GM18867 (cell line): ENCODE results near the gene CST2.
"Not testable (repeated sequence)": the region's sequence is repeated elsewhere in the genome, so short reads cannot be mapped to it uniquely, and the experiment has no call there.

Experiments
- ATAC-seq: cut with Tn5 transposase; IDR thresholded peaks from one replicate; pipeline ENCODE4 v1.9.1; 2021; ENCODE audit warnings: mild to moderate bottlenecking, moderate library complexity; ENCODE audit not compliant: unreplicated experiment

The CST2 gene, protein sequence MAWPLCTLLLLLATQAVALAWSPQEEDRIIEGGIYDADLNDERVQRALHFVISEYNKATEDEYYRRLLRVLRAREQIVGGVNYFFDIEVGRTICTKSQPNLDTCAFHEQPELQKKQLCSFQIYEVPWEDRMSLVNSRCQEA

DNA sequence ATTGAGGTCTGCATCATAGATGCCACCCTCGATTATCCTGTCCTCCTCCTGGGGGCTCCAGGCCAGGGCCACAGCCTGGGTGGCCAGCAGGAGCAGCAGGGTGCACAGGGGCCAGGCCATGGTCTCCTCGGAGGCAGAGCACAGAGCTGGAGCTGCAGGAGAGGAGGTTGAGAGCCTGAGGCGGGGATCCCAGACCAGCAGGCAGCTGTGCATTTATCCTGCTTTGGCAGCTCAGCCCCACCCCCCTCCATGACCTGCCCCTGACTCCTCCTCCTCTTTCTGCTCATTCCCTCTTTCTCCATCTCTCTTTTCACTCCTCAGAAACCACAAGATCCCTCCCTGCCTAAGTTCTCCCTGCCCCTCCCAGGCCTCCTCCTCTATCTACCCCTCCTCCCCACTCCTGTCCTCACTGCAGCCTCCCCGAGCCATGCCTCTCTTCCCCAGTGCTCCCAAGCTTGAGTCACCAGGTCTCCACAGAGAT is at the start of gene CST2:
Gene CST2, minus strand, starts transcription at position 189 of the 481 bp plus-strand sequence. Its CDS starts 69 bp downstream, at position 120.
- ATAC-seq, result no peak

DNA sequence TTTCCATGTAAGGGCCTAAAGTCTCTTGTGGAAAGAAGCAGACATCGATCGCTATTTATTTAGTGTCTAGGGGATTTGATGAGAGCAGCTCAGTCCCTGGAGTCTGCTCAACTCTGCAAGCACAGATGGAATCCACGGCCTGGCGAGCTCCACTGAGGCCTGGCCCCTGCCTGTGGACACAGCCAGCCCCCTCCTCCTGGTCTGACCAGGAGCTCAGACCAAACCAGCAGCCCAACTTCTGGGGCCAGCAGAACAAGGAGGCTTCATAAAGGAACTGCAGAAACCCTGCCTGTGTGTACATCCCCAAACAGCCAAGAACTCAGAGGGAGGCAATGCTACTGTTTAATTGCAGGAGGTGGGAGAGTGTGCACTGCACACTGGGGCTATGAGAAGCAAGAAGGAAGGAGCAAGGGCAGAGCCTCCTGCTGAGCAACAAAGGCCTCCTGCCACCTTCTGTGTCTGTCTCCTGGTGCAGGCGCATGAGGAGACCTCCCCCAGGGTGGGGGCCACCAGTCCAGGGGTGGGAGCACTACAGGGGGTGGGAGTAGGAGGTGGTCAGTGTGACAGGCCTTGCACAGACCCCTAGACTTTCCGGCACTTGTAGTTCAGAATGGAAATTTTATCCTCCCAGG is 49.2 kb upstream of the CST2 start:
- ATAC-seq, result no peak

DNA sequence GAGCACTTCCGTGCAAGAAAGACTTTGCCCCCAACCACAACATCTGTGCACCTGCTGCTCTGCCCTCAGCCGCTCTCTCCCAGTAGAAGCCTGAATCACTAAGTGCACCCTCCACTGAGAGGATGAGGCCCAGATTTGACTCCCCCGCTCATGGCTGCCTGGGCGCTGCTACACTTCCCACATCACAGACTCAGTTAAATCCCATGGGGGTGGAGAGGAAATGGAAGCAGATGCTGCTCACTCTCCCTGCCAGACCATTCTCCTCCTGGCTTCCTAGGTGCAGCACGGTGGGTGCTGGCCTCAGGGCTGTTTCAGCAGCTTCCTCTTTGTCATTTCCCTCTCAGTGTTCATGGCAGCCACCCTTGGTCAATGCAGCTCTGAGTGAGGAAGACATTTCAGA is 48.2 kb upstream of the CST2 start:
- ATAC-seq, result no peak

DNA sequence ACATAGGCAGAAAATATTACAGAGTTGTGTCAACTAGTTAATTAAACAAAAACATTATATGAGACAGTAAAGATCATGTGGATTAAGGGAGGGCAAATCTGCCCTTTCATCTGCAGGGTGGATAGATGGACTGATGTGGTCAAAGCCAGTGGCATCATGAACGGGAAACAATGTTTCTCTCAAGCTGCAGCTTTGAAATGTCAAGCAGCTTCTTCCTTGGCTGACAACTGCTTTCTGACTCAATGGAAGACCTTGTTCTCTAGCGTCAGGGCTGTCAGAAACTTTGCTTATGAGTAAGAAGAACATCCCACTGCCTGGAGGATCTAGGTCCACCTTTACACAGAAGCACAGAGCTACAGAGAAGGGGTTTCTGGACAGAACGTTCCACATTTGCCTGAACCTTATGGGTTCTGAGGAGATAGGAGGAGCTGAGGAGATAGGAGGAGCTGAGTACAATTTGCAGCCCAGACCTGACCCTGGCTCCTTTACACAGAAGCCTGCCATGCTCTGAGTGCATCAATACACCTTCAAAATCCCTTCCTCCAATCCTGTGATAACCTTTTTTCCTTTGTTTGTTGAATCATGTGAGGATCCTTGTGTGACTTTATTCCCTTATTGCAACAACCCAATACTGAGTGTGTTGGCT is 47.0 kb upstream of the CST2 start:
- no peak for ATAC-seq

DNA sequence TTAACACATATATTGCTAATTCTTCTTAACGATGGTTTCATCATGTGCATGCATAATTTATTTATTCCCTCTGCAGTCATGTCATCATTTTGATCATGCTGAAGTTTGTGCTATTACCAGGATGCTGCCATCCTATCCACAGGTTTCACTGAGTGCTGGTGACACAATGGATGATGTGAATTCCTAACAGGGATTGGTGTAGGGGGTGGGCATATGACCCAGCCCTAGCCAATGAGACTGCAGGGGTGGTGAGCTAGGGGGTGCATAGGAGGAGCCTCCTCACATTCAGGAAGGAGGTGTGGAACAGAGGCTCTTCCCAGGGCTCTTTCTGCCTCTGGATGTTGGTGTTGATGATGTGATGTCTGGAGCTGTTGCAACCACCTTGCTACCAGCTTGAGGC is 45.5 kb upstream of the CST2 start:
- no peak for ATAC-seq

DNA sequence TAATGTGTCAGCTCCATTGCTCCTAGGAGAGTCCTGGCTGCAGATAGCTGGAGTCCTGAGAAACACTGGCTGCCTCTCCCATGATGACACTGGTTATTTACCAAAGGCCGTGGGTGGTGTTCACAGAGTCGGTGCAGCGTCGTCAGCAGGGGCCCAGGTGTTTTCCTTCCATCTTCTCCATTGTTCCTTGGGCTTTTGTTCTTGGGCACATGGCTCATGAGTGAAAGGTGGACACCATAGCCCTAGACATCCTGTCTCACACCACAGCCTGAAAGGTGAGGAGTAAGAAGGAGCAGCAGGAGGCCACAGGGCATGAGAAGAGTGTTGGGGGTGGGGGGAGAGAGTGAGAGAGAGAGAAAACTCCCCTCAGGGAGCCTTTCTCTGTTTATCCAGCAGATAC is 43.9 kb upstream of the CST2 start:
- ATAC-seq, result no peak

DNA sequence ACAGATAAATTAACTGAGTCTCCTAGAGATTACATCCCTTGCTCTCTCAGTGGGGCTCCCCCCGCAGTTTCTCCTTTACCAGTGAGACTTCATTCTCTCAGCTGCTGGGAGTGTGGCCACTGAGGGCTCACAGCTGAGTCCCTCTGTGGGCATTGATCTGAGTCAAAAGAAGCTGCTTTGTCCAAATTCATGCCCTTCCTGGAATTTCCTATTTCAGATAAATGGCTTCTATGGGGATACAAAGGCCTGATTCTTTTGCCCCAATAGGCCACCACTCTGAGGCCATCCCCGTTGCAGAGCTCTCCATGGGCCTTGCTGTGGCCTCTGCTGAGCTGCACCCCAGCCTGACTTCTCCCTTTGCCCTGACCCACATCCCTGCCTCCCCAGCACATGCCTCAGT is 43.0 kb upstream of the CST2 start:
- ATAC-seq, result no peak

DNA sequence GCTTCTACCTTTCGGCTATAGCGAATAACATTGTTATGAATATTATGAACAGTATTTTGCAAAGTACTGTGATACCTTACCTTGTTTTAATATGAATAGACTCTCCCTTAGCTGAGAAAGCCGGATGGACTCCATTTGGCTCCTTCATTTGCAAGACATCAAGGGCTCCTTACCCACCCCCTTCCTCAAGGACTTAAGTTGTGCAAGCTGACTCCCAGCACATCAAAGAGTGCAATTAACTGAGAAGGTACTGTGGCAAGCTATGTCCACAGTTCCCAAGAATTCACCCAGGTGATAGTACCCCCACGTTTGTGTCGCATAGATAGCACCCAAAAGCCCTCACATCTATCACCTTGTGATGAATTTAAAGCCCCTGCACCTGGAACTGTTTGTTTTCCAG is 41.8 kb upstream of the CST2 start:
- ATAC-seq, result no peak

DNA sequence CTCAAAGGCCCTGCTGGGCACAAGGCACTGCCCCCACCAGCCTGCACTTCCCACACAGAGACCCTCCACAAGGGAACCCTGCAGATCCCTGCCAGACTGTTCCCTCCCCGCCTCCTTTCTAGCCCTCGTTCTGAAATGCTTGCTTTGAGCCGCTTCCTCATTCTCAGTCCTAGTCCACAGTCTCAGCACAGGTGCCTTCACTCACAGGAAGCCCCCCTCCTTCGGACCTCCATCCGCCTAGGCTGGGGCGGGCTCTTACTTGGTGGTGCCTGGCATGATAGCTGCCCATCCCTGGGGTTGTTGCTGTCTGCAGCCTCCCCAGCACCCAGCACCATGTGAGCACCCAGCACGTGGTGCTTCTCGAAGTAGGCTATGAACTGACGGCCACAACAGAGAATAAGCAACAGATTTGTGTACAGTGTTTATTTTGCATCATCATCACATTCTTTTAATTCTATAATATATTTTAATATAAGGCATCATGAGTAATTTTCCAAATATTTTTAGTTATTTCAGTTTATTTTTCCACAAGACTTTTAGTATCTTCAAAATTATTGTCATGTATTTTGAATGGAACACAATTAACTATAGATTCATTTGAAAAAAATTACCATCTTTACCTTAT is 40.7 kb upstream of the CST2 start:
- no peak for ATAC-seq

DNA sequence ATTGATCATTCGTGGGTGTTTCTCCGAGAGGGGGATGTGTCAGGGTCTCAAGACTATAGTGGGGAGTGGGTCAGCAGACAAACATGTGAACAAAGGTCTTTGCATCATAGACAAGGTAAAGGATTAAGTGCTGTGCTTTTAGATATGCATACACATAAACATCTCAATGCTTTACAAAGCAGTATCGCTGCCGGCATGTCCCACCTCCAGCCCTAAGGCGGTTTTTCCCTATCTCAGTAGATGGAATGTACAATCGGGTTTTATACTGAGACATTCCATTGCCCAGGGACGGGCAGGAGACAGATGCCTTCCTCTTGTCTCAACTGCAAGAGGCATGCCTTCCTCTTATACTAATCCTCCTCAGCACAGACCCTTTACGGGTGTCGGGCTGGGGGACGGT is 34.2 kb upstream of the CST2 start:
- ATAC-seq, result not testable (repeated sequence)

DNA sequence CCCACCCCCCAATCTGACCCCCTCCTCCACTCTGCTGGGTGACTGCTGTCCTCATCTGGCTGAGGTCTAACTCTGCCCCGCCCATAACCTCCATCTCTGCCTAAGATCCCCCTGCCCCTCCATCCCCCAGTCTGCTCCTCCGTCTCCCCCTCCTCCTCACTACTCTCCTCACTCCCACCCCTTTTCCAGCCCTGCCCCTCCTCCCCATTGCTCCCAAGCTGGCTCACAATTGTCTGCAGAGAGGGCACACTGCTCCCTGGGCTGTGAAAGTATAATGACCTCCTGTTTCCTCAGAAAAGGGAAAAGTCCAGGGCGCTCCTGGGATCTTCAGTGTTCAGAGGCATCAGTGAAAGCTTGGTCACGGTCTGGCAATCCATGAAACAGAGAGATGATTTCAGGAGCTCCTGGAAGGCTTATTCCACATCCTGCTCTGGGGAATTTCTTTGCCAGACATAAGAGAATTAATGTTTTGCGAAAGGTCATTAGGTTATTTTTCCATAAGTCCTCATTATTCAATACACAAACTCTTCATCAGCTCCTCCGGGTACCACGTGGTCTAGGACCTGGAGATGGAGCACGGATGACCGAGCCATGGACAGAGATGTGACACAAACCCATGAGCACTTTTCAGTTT is 31.6 kb upstream of the CST2 start:
- ATAC-seq, result no peak

DNA sequence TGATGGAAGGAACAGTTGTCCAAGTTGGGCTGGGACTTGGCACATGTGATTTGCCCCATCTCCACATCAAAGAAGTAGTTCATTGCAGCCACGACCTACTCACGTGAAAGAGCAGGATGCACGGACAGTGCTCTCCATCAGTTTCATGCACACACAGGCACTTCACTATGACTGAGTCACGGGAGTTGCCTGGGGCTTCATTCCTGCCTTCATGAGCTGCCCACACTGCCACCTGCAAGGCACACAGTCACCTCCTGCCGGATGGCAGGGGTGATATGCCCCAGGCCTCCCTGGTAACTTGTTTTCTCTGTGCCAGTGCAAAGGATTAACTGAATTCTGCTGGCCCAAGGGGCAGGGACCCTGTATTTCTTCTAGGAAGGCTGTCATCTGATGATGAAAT is 30.2 kb upstream of the CST2 start:
- ATAC-seq, result no peak

DNA sequence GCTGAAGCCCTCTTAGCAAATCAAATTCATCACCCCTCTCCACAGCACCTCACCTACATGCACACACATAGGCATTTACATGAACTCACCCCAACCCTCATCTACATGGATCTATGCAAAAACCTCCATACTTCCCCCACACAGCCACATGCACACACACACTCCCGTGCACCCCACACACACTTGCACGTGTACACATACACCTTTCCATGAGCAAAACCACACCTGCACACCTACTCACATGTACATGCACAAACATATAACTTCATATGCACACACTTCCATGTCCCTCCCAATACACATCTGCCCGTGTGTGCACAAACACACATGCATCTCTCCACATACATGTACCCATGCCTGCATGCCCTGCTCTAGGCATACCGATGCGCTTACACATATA is 29.7 kb upstream of the CST2 start:
- ATAC-seq, result no peak

DNA sequence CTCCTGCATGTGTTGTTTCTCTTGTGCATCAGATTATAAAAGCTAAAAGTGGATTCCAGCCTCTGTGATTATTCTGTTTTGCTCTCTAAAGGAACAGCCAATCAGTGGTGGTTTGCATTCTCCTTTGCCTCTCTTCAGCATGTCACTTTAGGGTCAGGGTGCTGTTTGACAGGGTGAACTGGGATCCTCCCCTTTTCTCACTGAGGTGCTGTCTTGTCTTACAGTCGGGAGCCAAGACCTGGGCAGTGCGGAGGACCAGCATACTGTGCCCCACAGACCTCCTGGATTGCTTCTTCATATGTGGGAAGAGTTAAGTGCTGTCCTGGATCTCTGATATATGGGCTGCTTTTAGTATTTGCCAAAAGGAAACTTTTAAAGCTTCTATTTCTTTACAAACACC is 15.2 kb upstream of the CST2 start:
- no peak for ATAC-seq

DNA sequence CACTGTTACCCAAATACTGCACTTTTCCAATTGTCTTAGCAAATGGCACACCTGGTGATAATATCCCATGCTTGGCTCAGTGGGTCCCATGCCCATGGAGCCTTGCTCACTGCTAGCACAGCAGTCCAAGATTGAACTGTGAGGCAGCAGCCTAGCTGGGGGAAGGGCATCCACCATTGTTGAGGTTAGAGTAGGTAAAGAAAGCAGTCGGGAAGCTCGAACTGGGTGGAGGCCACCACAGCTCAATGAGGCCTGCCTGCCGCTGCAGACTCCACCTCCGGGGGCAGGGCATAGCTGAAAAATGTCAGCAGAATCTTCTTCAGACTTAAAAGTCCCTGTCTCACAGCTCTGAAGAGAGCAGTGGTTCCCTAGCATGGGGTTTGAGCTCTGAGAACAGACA is 9.2 kb upstream of the CST2 start:
- no peak for ATAC-seq

DNA sequence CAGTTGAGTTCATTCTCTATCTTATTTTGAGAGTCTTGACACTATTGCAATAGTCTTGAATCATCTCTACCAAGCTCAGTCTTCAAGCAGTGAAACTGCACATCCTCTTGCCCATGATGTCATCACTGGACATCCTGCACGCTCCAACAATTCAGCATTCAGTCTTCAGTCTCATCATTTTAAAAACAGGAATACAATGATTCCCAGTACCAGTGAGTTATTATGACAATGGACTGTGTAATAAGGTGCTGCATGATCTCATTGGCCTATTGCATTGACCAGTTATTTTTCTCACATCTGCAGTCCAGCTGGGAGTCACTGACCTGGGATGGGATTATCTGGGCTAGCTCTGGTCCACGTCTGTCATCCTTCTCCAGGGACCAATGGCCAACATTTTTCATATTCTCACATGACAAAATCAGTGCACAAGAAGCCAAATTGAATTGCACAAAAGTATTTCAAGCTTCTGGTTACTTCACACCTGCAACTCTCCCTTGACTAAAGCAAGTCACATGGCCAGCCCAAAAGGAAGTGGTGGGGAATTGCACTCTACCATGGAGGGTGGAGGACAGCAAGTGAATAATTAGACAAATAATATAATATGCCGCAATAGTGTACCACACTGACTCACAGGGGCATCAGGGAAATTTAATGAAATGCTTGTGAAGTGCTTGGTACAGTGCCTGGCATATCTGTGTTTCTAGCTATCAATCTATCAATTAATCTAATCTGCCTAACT is 6.4 kb upstream of the CST2 start:
- ATAC-seq, result no peak

DNA sequence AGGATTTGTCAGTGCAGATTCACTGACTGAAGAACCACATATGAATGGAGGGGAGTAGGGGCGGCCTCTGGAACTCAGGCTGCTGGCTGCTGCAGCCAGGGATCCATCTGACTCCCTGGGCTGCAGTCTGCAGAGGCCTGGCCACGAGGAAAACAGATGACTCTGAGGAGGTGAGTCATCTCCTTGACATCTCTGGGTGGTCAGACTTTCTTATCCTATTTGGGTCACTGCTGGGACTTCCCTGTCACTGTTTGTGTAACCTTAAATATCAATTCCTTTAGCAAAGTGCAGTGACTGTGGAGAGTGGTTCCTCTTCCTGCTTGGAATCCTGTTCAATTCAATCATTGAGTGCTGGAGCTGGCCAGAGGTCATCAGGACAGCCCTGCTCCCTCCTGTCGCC is 5.4 kb upstream of the CST2 start:
- not testable (repeated sequence) for ATAC-seq

DNA sequence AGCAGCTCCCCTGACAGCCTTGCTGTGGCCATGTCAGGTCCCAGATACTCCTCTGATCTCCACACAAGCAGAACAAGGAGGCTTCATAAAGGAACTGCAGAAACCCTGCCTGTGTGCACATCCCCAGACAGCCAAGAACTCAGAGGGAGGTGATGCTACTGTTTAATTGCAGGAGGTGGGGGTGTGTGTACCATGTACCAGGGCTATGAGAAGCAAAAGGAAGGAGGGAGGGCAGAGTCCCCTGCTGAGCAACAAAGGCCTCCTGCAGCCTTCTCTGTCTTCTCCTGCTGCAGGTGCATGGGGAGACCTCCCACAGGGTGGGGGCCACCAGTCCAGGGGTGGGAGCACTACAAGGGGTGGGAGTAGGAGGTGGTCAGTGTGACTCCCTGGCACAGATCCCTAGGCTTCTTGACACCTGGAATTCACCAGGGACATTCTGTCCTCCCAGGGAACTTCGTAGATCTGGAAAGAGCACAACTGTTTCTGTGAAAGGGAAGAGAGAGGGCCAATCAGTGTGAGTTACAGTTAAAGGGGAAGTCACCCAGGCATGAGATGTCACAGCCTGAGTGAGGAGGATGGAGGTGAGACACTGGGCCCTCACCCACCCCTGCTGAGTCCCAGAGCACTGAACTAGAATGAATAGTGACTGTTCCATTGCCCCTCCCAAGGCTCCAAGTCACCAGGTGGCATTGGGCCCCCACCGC is 2.8 kb downstream of the CST2 start:
- ATAC-seq, result no peak

DNA sequence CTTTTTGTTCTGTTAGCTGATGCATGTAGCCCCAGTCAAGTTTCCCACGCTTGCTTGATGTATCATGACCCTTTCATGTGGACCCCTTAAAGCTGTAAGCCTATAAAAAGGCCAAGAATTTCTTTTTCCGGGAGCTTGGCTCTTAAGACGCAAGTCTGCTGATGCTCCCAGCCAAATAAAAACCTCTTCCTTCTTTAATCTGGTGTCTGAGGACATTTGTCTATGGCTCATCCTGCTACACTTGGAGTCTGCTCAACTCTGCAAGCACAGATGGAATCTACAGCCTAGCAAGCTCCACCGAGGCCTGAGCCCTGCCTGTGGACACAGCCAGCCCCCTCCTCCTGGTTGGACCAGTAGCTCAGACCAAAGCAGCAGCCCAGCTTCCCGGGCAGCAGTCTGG is 3.4 kb downstream of the CST2 start:
- ATAC-seq, result no peak

DNA sequence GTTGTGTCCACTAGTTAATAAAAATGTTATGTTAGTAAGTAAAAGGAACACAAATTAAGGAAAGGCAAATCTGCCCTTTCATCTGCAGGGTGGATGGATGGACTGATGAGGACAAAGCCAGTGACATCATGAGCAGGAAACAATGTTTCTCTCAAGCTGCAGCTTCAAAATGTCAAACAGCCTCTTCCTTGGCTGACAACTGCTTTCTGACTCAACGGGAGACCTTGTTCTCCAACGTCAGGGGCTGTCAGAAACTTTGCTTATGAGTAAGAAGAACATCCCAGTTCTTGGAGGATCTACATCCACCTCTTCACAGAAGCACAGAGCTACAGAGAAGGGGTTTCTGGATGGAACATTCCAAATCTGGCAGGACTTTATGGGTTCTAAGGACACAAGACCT is 6.0 kb downstream of the CST2 start:
- ATAC-seq, result no peak
